Transverse colon (tissue), 4 donors: Measurements from ENCODE around the gene G6PC3. TPM values are rescaled to one million over a fixed set of nuclear protein-coding genes. Genes with fewer than 3 reads are reported as not detected.

Experiments used
- DNase-seq: peaks from one replicate; pipeline ENCODE4 v3.0.0-alpha.2; 2019
- H3K27ac ChIP-seq, 4 donors: fragments of 200-600 bp; sonication (generic); 2 replicates each; pipeline ENCODE4 v1.5.1; 2016 to 2018; ENCODE audit warnings: inconsistent platforms in 4 of 4
- H3K27me3 ChIP-seq: fragments of 200-600 bp; sonication (generic); 2 replicates; pipeline ENCODE4 v1.5.1; 2017; ENCODE audit warnings: inconsistent platforms
- H3K36me3 ChIP-seq, 4 donors: fragments of 200-600 bp; sonication (generic); 2 replicates each; pipeline ENCODE4 v1.5.1; 2017 to 2019; ENCODE audit warnings: inconsistent platforms in 4 of 4
- H3K4me1 ChIP-seq, 4 donors: fragments of 200-600 bp; sonication (generic); 2 replicates each; pipeline ENCODE4 v1.5.1; 2017 to 2020; ENCODE audit warnings: inconsistent platforms in 4 of 4
- H3K4me3 ChIP-seq, 4 donors: fragments of 200-600 bp; sonication (generic); 1 replicate in 1 of 4; 2 replicates in 3 of 4; pipeline versions ENCODE4 v1.5.1 to v1.6.1; 2017 to 2019; ENCODE audit warnings: inconsistent platforms in 4 of 4
- H3K9me3 ChIP-seq, 2 donors: fragments of 200-600 bp; sonication (generic); 2 replicates each; pipeline ENCODE4 v1.5.1; 2017 to 2019; ENCODE audit warnings: inconsistent platforms in 2 of 2
- EP300 ChIP-seq: sonication (generic); formaldehyde crosslinking; IDR thresholded peaks from one replicate; pipeline ENCODE4 v1.6.1; 2017; ENCODE audit warnings: antibody characterized with exemption, low read depth
- POLR2A ChIP-seq: fragments of 450-650 bp; IDR thresholded peaks from one replicate; pipeline ENCODE4 v1.6.1; 2016; ENCODE audit warnings: antibody characterized with exemption, mild to moderate bottlenecking, moderate library complexity
- POLR2AphosphoS5 ChIP-seq, 3 donors: sonication (generic); formaldehyde crosslinking; IDR thresholded peaks; one replicate each; pipeline ENCODE4 v1.6.1; 2016; ENCODE audit warnings: antibody characterized with exemption in 3 of 3
- WGBS, 2 donors: methylation state at CpG; one replicate each; pipeline ENCODE4 v1.1.5; 2018; ENCODE audit warnings: low coverage in 1 of 2; 5-methylcytosine and 5-hydroxymethylcytosine counted together
- in situ Hi-C, 4 donors: fragments of 200-750 bp; cut with MboI; loops; one replicate each; pipeline versions ENCODE4 v1.15.0 to v1.15.1; 2017; ENCODE audit warnings: low sequenced_read_pairs in 3 of 4, low pct_ligation_motif_present in 1 of 4, low pct_unique_long_range_greater_than_20kb in 1 of 4
- intact Hi-C: fragments of 100-400 bp; cut with DNase I; formaldehyde crosslinking; loops from one replicate; pipeline ENCODE4 v1.15.1; 2023; ENCODE audit warnings: low total_unique reads
- total RNA-seq, 4 donors: library from RNA; depleted of rRNA; stranded (reverse); fragments of >200 nt; gene quantifications; one replicate each; pipeline ENCODE4 v1.1.0, GENCODE V29; 2016
- TF ChIP-seq, protein P1 (sequence below), 5 experiments: fragments of 200-600 bp in 3 of 5; fragments of 450-650 bp in 2 of 5; sonication (generic) in 3 of 5; IDR thresholded peaks; 1 replicate in 2 of 5; 2 replicates in 3 of 5; pipeline ENCODE4 v1.5.1; 2016 to 2017; ENCODE audit warnings: antibody characterized with exemption in 5 of 5, inconsistent platforms in 3 of 5, mild to moderate bottlenecking in 2 of 5, moderate library complexity in 1 of 5

Gene G6PC3
- total RNA-seq, 4 donors from 2014 or later = 5.2 to 35.6 (median 18.5) TPM

DNA sequence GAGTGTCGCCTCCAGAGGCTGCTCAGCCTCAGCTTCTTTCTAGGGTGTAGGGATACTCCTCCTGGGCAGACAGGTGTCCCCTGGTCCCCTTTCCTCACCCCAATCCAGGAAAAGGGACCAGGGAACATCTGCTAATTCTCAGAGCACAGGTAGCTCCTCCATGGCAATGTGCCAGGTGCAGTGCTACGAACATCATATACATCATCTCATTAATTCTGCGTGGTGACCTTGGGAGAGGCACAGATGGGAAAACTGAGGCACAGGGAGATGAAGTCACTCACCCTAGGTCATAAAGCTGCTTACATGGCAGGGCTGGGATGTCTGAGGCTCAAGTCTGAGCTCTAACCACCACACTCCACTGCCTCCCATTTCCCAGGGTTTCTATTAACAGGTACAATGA lies 41.2 kb downstream of the G6PC3 start:
- H3K9me3 ChIP-seq = no peaks in the 10 kb centered on the region
- in situ Hi-C loops = no loop called here
- WGBS, 2 donors = 62% methylated on average over 3 of the region's 3 CpGs; no CpG with 5 or more reads in 1 of the 2 donors
- no peak for DNase-seq
- TF ChIP-seq POLR2A = no peak
- no peak for TF ChIP-seq POLR2AphosphoS5 (IDR thresholded peaks at IDR 0.05)
- TF ChIP-seq, protein P1, sequence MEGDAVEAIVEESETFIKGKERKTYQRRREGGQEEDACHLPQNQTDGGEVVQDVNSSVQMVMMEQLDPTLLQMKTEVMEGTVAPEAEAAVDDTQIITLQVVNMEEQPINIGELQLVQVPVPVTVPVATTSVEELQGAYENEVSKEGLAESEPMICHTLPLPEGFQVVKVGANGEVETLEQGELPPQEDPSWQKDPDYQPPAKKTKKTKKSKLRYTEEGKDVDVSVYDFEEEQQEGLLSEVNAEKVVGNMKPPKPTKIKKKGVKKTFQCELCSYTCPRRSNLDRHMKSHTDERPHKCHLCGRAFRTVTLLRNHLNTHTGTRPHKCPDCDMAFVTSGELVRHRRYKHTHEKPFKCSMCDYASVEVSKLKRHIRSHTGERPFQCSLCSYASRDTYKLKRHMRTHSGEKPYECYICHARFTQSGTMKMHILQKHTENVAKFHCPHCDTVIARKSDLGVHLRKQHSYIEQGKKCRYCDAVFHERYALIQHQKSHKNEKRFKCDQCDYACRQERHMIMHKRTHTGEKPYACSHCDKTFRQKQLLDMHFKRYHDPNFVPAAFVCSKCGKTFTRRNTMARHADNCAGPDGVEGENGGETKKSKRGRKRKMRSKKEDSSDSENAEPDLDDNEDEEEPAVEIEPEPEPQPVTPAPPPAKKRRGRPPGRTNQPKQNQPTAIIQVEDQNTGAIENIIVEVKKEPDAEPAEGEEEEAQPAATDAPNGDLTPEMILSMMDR (IDR thresholded peaks at IDR 0.05) = no peak
- TF ChIP-seq EP300 = no peak
- H3K36me3 ChIP-seq = no peaks in the 10 kb centered on the region
- peaks cover 46 to 66% (median 50%) of the 10 kb centered on the region in 4 donors for H3K4me1 ChIP-seq
- intact Hi-C loops = no loop called here
- H3K27ac ChIP-seq = peak overlapping the region; percentile 77 to 94 (median 87)
- H3K4me3 ChIP-seq = no peak overlapping the region
- H3K27me3 ChIP-seq = no peaks in the 10 kb centered on the region

DNA sequence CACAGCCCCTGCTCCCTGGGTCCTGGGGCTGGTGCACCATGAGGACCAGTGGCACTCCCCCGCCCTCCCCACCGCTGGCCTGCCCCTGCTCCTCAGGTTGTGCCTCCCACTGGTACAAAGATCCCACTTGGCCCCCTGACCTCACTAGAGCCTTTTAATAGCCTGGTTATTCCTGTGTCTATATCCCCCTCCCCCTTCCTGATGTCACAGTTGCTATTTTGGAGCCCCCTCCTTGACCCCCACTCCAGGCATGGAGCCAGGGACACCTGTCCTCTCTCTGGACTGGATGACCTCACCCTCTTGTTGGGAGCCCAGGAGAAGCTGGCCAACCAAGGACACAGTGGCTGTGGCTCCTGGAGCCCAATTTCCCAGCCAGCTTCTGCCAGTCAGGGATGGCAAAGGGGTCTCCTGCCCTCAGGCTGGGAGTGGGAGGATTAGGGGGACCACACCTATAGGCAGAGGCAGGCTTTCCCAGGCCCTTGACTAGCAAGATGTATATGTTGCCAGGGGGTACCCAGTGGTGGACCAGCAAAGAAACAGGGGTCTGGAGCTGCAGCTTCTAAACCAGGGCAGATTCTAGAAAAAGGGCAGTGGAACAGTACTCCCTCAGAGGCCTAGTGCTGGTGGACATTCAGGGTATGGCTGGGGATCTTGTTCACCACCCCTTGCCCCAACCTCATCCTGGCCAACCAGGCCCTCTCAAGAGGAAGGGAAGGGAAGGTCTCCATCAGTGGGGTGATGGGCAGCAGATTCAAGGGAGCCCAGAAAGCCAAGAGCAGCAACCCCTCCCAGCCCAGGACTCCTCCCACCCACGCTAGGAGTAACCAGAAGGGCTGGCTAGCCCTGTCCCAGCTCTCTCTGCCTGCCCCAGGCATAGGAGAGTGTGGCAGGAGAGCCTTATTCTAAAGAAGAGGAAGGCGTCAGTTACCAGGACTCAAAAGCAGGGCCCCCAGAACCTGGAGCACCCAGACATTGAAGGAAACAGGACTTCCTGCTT lies 42.0 kb downstream of the G6PC3 start:
- Histone ChIP-seq H3K27ac (peak overlapping the region in 3 of 4 donors; percentile 86 to 94 (median 88)), H3K4me3 (no peak overlapping the region), H3K27me3 (no peaks in the 10 kb centered on the region), H3K9me3 (no peaks in the 10 kb centered on the region), H3K36me3 (no peaks in the 10 kb centered on the region), H3K4me1 (peaks cover 42 to 60% (median 48%) of the 10 kb centered on the region in 4 donors)
- TF ChIP-seq POLR2A = no peak
- no peak for TF ChIP-seq EP300
- TF ChIP-seq, protein P1 (IDR thresholded peaks at IDR 0.05) = no peak
- no peak for TF ChIP-seq POLR2AphosphoS5 (IDR thresholded peaks at IDR 0.05)
- WGBS, 2 donors = 85% methylated on average over 4 of the region's 4 CpGs; no CpG with 5 or more reads in 1 of the 2 donors
- in situ Hi-C loops (no loop called here), intact Hi-C loops (no loop called here)
- DNase-seq = no peak

DNA sequence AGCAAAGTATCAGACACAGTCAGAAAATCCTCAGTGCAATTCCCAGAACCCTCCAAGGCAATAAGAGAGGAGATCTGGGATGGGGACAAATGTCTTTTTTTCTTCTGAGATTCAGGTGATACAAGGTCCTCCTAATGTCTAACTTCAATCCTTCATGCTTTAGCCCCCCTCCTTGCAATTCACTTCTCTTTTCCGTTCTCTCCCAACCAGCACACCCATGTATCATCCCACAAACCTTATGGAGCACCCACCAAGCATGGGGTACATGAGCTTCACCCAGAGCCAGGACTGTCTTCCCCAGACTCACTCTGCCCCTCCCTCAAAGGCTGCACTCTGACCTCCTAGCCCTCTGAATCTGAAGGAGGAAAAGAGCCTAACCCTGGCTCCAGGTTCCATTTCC lies 42.8 kb downstream of the G6PC3 start:
- no peak overlapping the region for H3K27ac ChIP-seq
- TF ChIP-seq POLR2AphosphoS5 (IDR thresholded peaks at IDR 0.05) (no peak), POLR2A (no peak), EP300 (no peak)
- TF ChIP-seq, protein P1 (IDR thresholded peaks at IDR 0.05) = no peak
- DNase-seq = no peak
- peaks cover 34 to 52% (median 40%) of the 10 kb centered on the region in 4 donors for H3K4me1 ChIP-seq
- H3K9me3 ChIP-seq = no peaks in the 10 kb centered on the region
- no peaks in the 10 kb centered on the region for H3K36me3 ChIP-seq
- no peaks in the 10 kb centered on the region for H3K27me3 ChIP-seq
- WGBS, 2 donors = 87 to 100% methylated on average over 1 of the region's 1 CpG
- no peak overlapping the region for H3K4me3 ChIP-seq
- intact Hi-C loops = no loop called here
- in situ Hi-C loops = no loop called here
